ENCODE data around the gene YIPF1. TPM values are rescaled to one million over a fixed set of nuclear protein-coding genes. Genes with fewer than 3 reads are reported as not detected.

YIPF1 gene
- total RNA-seq (2022), result 15.8 and 20.1 TPM in 2 replicates
- percentile 62 among the genes with signal in this experiment for Bru-seq, nascent RNA
- BruChase-seq, experiment 1, labeled RNA remaining after a 6-hour chase, result percentile 64 among the genes with signal in this experiment
- BruChase-seq, experiment 2, labeled RNA remaining after a 2-hour chase, result percentile 62 among the genes with signal in this experiment
- long read RNA-seq, transcript YIPF1-203 (11 exons, 1,602 nt), result major isoform, 10 of 165 reads
- long read RNA-seq, transcript YIPF1-201 (11 exons, 1,858 nt), result minor isoform, 6 of 165 reads
- long read RNA-seq, partial matches to known transcripts, result 5 of 165 reads
- long read RNA-seq, other reads (novel, unspliced or antisense), result 144 of 165 reads

DNA sequence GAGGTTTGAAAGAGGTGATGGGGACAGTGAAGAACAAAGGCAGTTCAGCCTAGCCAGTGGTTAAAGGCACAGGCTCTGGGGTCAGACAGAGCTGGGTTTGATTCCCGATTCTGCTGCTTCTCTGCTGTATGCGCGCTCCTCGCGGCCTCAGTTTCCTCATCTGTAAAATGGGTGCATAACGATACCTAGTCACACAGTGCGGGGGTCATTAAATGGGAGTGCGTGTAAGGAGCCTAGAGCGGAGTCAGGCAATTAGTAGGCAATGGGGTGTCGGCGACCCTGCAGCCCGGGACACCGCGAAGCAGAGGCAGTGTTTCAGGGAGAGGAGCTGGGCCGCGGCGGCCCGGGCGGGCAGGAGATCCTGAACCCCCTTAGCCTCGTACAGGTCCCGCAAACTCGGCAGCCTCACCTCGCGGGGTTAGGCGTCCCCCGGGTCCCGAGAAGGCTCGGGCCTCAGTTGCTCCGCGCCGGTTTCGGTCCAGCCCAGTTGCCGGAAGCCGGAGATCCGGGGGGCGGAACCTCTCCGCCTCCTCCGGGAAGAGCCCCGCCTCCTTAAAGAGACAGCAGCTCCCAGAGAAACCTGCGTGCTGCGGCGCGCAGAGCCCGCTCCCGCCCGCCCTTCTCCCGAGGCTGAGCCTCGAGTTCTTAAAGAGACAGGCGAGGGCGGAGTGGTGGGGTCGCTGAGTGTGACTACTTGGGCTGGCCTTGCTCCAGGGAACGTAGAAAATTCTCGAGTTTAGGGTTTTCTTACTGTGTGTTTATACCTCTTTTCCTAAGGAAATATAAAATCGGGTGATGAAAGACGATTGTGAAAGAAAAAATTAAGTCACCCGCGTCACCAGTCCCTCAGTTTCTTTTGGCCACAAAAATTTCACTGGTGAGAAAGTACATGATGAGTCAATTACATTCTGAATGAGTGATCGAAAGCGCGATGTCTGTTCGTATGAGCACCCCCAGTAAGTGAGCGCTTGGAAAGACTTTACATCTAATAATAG is at the start of gene YIPF1:
Gene YIPF1 (minus strand): TSS at position 494 of the 995 bp plus-strand sequence. CDS start 860 bp downstream, outside the sequence.
- DNase-seq (ENCODE audit: unreplicated experiment), result peak; percentile 89
- ChIA-PET CTCF (interaction anchor here (0.6 to 1.4 kb wide), 5 partner anchors 10 to 60 kb away, joined by 3 to 6 read pairs (median 4); no protein-coding TSS in a partner anchor), POLR2A (interaction anchor here (0.8 to 2.8 kb wide), 9 partner anchors 11 to 163 kb away, joined by 3 to 20 read pairs (median 7); partner anchors contain the start of genes IFT25, LRRC42, TCEANC2 and TMEM59)
- TF ChIP-seq, protein P1, sequence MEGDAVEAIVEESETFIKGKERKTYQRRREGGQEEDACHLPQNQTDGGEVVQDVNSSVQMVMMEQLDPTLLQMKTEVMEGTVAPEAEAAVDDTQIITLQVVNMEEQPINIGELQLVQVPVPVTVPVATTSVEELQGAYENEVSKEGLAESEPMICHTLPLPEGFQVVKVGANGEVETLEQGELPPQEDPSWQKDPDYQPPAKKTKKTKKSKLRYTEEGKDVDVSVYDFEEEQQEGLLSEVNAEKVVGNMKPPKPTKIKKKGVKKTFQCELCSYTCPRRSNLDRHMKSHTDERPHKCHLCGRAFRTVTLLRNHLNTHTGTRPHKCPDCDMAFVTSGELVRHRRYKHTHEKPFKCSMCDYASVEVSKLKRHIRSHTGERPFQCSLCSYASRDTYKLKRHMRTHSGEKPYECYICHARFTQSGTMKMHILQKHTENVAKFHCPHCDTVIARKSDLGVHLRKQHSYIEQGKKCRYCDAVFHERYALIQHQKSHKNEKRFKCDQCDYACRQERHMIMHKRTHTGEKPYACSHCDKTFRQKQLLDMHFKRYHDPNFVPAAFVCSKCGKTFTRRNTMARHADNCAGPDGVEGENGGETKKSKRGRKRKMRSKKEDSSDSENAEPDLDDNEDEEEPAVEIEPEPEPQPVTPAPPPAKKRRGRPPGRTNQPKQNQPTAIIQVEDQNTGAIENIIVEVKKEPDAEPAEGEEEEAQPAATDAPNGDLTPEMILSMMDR (IDR thresholded peaks at IDR 0.05; ENCODE audit: unreplicated experiment), result no peak
- TSS peak; percentile 48 for BruUV-seq (replicated peaks)
- peak within 1 kb of the TSS; percentile 84 for H3K4me3 Mint-ChIP-seq (ENCODE audit: unreplicated experiment)
- H3K4me1 Mint-ChIP-seq (ENCODE audit: insufficient read depth, unreplicated experiment), result peaks cover 4% of the 10 kb centered on the region
- H3K27ac Mint-ChIP-seq (ENCODE audit: low read depth, unreplicated experiment), result peak within 1 kb of the TSS; percentile 93
- no peaks in the 10 kb centered on the region for H3K27me3 Mint-ChIP-seq (ENCODE audit: insufficient read depth, unreplicated experiment)
- peaks cover 10% of the 10 kb centered on the region for H3K36me3 Mint-ChIP-seq (ENCODE audit: insufficient read depth, unreplicated experiment)
- H3K9me3 Mint-ChIP-seq (ENCODE audit: unreplicated experiment), result no peaks in the 10 kb centered on the region
- intact Hi-C loops (cut with micrococcal nuclease), result no loop called here

DNA sequence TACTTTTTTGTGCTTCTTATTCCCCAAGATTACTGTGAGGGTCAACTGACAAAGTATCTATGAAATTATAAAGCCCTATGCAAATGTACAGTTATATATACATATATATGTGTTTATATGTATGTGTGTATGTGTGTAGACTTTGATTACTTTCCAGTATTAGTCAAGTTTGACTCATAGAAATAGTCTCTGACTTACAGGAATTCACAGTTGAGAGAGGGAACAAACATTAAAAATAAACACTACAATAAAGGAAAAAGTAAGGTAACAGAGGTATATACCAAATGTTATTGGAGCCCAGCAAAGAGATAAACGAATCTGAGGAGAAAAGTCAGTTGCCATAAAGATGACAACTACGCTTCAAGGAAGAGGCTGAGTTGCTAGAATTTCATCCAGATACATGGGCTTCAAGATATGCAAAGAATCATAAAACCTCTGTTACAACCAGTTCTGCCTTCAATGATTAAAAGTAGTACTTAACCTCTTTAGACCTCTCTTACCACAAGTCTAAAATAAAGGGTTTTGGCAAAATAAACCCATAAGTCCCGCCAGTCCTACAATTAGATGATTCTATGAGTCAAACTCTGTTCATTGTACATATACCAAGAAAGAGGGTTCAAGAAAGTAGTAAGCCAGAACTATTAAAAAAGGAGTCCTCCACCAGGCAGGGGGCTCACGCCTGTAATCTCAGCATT is 48.7 kb upstream of the YIPF1 start:
- TF ChIP-seq, protein P1 (IDR thresholded peaks at IDR 0.05; ENCODE audit: unreplicated experiment), result no peak
- DNase-seq (ENCODE audit: unreplicated experiment), result no peak
- Mint-ChIP-seq H3K9me3 (ENCODE audit: unreplicated experiment) (peaks cover 7% of the 10 kb centered on the region), H3K36me3 (ENCODE audit: insufficient read depth, unreplicated experiment) (peaks cover 34% of the 10 kb centered on the region), H3K27ac (ENCODE audit: low read depth, unreplicated experiment) (no peak overlapping the region), H3K4me3 (ENCODE audit: unreplicated experiment) (no peak overlapping the region), H3K4me1 (ENCODE audit: insufficient read depth, unreplicated experiment) (peaks cover 23% of the 10 kb centered on the region), H3K27me3 (ENCODE audit: insufficient read depth, unreplicated experiment) (no peaks in the 10 kb centered on the region)
- intact Hi-C loops (cut with micrococcal nuclease), result no loop called here
- ChIA-PET CTCF (interaction anchor here (0.8 kb wide), 1 partner anchor 1659 kb away, joined by 4 read pairs; no protein-coding TSS in a partner anchor), POLR2A (no interaction called here)
- BruUV-seq (replicated peaks), result no TSS peak

DNA sequence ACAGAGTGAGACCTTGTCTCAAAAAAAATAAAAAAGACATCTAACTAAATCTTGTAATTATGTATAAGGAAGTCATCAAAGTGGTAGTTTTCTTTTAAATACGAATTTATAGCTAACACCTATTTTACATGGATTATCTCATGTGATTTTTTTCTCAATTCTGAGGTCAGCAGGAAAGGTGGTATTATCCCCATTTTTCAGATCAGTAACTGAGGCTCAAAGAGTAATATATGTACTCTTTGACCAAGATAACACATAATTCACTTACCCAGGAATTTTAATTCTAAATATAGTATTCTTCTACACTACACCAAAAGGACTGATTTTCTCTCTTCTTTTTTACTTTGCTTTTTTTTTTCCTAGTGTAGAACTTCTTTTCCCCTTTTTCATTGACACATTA is 46.8 kb upstream of the YIPF1 start:
- DNase-seq (ENCODE audit: unreplicated experiment), result no peak
- Mint-ChIP-seq H3K9me3 (ENCODE audit: unreplicated experiment) (peaks cover 8% of the 10 kb centered on the region), H3K4me3 (ENCODE audit: unreplicated experiment) (no peak overlapping the region), H3K27ac (ENCODE audit: low read depth, unreplicated experiment) (no peak overlapping the region), H3K27me3 (ENCODE audit: insufficient read depth, unreplicated experiment) (no peaks in the 10 kb centered on the region), H3K4me1 (ENCODE audit: insufficient read depth, unreplicated experiment) (peaks cover 14% of the 10 kb centered on the region), H3K36me3 (ENCODE audit: insufficient read depth, unreplicated experiment) (peaks cover 34% of the 10 kb centered on the region)
- BruUV-seq (replicated peaks), result no TSS peak
- ChIA-PET POLR2A (interaction anchor here (0.6 to 0.7 kb wide), 3 partner anchors 25 to 73 kb away, joined by 3 to 4 read pairs (median 3); no protein-coding TSS in a partner anchor), CTCF (interaction anchor here (0.6 kb wide), 1 partner anchor 11 kb away, joined by 4 read pairs; no protein-coding TSS in a partner anchor)
- intact Hi-C loops (cut with micrococcal nuclease), result no loop called here
- TF ChIP-seq, protein P1 (IDR thresholded peaks at IDR 0.05; ENCODE audit: unreplicated experiment), result no peak

All from MCF 10A (cell line).